ENCODE data around the gene KIF18B.
A peak's percentile ranks its signal among the peaks of the same experiment; 100 is the strongest.
"Not testable (repeated sequence)": the region's sequence is repeated elsewhere in the genome, so short reads cannot be mapped to it uniquely, and the experiment has no call there.

Gene KIF18B

GRCh38 chr17:44969144-44969780 lies 21.7 kb upstream of the KIF18B start:
- no peak for DNase-seq (ENCODE audit: low read depth)

GRCh38 chr17:44968225-44969143 lies 20.9 kb upstream of the KIF18B start, which contains the start of gene C1QL1:
C1QL1 (minus strand) TSS chr17:44968303; CDS start chr17:44968048, 255 bp downstream.
- peak; percentile 93 for DNase-seq (ENCODE audit: low read depth)

DNA sequence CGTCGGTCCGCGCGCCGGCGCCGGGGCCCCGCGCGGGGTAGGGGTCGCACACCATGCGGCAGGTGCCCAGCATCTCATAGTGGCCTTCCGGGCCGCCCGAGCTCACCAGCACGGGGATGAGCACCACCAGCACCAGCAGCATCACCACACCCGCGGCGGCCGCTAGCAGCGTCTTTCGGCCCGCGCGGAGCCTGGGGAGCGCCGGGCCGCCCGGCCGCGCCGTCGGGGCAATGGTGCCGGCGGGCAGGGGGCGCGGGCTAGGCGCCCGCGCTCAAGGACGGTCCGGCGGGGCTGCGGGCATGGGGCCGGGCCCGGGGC lies 20.3 kb upstream of the KIF18B start:
- DNase-seq (ENCODE audit: low read depth): no peak

DNA sequence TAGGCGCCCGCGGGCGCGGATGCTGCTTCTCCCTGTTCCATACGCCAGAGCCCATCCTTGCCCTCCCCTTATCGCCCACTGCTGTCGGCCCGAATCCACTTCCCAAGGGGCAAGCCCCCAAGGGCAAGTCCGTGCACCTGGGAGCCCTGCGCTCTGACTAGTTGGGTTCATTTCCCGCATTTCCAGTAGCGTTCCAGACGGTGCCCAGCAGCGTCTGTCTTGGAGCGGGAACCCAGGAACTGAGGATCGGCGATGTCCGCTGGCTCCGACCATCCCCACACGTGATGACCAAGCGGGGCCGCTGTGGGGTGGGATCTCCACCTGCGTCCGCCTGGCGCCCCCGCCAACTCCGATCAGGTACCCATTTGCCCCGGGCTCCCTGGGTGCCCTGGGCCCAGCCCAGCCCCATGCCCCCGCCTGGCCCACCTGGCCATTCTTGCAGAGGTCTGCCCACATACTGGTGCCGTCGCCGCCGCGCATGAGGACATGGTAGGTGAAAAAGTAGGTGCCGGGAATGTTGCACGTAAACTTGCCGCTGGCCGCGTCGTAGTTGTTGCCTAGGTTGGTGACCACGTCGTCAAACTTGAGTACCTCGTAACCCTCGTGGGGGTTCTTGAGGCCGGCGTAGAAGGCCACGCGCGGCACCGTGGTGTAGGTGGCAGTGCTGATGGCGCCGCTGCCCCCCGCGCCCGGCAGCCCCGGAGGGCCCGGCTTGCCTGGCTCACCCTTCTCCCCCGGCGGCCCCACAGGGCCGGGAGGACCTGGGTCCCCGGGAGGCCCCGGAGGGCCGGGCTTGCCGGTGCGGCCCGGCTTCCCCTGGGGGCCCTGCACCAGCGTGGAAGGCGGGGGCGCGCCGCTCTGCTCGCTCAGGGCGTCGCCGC lies 19.7 kb upstream of the KIF18B start:
- DNase-seq (ENCODE audit: low read depth): no peak

DNA sequence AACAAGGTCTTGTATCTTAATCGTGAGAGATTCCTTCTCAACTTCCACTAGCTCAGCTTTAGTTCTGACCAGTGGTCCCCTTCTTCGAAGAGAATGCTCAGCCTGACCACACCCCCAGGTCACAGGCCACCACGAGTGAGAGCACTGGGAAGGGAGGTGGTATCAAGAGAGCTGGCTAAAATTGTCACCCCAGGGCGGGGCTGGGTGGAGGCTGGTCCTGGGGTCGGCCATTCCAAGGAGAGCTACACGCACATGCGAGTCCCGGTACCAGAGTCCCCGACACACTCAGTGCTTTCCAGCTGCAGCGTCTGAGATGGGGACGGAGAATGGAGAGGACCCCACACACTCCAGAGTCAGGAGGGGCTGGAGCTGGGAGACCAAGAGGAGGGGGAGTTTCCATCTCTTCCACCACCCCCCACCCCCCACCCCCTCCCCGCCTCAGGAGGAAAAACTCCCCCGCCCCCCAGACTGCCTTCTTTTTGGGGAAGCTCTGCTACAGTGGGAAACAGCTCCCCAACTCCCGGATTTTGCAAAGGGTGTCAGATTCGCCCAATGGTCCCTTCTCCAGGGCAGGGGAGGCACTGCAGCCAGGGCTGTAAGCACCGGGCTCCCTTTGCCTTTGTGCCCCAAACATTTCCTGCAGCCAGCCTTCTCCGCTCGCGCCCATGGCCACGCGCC lies 18.9 kb upstream of the KIF18B start:
- no peak for DNase-seq (ENCODE audit: low read depth)

DNA sequence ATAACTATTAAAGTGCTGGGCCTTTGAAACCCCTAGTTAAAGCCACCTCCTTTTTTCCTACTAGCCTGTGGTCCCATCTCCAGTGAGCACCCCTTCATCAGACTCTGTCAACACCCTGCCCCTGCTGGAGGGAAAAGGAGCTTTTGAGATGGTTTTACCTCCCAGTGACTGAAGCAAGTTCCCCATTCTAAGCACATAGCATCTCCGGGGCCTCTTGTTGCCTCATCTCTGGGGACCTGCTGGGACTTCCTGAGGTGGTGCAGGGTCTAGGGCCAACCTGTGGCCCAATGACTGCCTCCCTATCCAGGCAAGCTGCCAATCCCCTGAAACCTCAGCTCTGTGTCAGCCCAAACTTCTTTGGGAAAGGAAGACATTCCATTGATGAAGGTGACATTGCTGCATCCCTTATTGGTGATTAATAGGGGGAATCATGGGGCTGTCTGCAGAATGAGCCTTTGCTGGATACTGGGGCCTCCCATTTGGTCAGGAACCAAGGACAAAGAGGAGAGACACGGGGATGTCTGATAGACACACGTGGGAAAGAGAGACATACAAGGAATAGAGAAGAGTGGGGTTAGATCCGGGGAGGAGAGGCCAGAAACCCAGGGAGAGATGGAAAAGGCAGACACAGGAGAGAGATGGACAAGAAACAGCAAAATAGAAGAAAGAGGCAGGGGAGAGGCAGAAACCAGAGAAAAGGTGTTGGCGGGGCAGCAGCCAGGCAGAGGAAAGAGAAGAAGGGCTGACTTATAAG lies 18.1 kb upstream of the KIF18B start:
- DNase-seq (ENCODE audit: low read depth): no peak

DNA sequence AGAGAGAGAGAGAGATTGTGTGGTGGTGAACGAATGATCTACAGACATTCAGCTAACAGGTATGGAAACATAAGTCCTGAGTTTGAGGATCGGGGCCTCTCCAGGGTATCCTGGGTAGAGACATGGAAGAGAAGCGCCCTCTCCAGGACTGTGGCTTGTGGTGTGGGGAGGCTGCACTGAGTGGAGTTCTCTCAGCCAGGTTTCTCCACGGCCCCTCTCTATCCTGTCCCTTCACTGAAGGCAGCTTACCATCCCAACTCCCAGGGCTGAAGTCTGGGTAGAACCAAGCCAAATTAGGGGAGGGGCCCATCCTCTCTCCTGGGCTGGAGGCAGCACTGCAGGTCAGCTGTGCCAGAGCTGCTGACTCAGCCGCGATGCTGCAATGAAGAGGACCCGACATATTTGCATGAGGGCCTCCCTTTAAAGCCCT lies 14.4 kb upstream of the KIF18B start:
- no peak for DNase-seq (ENCODE audit: low read depth)

GRCh38 chr17:44960691-44961090 lies 13.1 kb upstream of the KIF18B start:
- no peak for DNase-seq (ENCODE audit: low read depth)

GRCh38 chr17:44959821-44960531 lies 12.4 kb upstream of the KIF18B start:
- no peak for DNase-seq (ENCODE audit: low read depth)

DNA sequence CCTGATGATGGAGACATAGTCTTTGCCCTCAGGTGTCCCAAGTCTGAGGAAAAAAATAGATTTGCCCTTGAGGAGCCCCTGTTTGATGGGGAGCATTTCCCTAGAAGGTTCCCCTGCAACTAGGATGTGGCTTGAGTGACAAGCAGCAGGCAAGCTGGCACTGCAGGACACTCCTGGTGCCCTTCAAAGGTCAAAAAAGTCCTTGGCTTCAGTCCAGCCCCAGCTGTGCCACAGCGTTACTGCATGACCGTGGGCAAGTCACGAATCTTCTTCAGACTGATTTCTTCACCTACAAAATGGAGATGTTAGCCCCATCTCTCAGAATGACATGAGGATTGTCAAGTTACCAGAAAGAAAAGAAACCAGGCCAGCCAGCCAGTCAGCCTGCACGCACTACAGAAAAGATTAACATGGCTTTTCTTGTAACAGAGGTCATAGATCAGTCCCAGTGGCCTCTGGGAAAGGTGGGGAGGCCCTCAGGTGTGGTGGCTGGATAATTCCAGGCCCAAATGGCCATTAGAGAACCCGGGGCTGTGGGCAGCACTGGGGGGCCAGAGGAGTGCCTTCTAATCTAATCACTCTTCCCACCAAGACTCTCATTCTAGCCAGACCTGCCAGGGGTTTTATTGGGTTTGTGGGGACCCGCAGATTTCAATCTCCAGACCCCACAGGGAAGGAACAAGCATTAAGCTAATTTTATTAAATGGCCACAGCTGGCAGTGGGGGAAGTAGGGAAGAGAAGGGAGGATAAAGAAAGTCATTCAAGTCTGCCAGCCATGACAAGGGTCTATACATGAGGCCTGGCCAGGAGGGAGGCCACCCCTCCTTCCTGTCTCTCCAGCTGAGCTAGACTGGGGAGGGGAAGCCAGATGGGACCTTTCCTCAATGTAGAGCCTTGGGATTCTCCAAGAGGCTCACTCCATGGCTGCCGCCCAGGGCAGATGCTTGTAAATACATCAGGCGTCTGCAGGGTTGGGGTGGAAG lies 9.7 kb upstream of the KIF18B start:
- DNase-seq (ENCODE audit: low read depth): no peak

DNA sequence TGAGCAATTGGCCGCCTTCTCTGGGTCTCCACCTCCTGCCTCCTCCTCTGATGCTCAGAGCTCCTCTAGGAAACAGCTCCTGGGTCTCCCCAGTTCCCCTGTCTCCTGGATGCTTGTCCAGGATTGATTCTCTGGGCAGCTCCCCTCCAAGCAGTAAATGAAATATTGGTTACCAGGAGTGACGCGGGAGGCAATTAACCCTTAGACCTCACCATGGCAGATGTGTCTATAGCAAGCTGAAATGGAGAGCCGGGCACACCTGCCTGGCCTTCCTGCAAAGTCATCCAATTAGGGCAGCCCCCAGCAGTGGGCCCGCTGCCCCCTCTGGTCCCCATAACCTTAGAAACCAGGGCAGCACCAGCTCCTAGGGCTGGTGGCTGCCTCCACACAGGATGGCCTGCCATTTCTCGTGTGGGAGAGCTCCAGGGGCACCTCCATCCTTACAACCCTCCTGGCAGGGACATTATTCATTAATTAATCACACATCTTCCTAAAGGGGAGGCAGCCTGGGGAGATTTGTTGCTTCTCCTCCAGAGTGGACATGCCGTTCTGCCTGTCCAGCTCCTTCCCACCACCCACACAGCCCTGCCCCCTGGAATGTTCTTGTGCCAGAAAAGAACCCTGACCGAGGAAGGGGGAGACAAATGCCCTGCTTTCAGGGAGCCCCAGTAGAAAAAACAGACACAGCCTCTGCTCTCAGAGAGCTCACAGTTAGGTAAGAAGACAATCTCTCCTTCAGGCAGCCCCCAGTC lies 8.3 kb upstream of the KIF18B start:
- no peak for DNase-seq (ENCODE audit: low read depth)

DNA sequence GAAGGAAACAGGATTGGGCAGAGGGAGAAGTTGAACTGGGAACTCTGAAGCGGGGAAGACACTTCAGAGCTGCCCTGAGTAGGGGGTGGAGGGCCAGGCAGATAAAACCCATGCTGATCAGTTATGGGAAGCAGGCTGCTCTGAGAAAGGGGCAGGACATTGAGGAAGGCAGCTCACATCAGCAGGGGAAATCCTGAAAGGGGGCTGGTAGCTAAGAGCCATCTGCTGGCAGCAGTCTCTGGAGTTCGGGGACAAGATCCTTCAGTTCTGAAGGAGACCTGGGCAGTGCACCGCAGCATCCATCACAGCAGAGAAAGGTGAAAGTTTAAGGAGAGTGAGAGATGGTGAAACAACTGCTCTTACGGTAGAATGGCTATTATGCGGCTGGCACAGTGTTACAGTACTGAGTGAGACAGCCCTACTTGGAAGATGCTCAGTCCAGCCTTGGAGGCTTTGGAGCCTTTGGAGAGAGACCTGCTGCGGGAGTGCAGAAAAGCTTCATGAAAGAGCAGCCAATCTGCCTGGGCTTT lies 5.4 kb upstream of the KIF18B start:
- no peak for DNase-seq (ENCODE audit: low read depth)

DNA sequence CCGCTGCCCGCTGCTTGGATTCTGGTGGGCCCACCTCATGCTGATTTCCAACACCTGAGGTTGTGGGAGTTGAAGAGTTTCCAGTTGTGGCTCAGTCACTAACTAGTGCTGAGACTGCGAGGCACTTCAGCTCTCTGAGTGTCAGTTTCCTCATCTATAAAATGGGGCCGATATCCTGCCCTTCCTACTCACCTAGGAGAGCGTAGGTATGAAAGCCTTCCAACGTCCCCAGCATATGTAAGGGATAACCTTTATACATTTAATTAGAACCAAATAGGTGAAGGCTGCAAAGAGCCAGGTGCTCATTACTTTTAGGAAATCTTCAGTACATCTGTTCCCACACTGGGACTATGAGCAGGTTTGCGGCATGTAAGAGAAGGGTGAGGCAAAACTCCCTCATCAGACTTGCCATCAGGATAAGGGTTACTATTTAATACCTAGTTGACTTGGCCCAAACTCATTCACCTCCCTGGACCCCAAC lies 782 bp upstream of the KIF18B start:
- no peak for DNase-seq (ENCODE audit: low read depth)

DNA sequence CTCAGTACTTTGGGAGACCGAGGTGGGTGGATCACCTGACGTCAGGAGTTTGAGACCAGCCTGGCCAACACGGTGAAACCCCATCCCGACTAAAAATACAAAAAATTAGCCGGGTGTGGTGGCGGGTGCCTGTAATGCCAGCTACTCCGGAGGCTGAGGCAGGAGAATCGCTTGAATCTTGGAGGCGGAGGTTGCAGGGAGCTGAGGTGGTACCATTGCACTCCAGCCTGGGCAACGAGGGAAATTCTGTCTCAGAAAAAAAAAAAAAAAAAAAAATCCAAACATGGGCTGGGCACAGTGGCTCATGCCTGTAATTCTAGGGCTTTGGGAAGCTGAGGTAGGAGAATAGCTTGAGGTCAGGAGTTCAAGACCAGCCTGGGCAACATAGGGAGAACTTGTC lies 1.9 kb downstream of the KIF18B start:
- DNase-seq (ENCODE audit: low read depth): not testable (repeated sequence)

DNA sequence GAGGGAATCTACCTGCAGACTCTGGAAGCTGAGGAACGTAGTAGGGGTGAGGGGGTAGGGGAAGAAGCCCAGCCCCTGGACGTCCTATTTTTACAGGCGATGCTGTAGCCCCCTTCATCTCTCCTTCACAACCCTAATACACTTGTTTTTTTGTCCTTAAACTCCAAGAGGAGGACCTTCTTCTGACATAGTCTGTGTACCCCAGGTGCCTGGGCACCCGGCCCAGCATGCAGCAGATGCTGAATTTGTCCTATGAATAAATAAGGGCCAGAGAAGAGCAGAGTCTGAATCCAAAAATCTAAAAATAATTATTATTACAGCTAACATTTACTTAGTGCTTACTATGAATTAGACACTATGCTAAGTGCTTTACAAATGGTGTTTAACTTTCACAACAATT lies 5.1 kb downstream of the KIF18B start:
- no peak for DNase-seq (ENCODE audit: low read depth)

DNA sequence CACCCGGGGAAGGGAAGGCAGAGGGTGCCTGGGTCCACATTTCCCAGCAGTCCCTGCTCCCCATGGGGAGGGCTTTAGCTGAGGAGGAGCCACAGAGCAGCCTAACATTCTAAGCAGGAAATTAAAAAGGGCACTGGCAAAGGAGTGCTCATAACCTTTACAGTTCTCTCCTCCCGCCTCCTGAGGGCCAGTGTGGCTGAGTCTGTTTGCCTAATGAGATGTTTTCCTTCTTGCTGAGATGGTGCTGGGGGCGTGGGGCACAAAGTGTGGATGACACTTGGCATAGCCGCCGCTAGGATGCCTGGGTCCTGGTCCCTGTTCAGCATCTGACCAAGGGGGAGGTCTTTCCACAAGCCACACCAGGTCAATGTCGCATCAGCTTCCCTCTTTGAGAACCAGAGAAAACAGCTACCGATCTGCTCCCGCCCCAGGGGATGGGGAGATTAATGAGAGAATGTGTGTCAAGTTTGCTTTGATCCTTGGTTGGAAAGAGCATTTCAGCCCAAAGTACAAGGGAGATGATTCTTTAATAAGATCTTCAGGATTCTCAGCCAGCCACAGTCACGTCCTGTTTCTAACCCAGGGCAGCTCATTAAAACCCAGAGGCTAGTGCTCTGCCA lies 5.8 kb downstream of the KIF18B start:
- DNase-seq (ENCODE audit: low read depth): peak; percentile 50

- DNase-seq (ENCODE audit: low read depth): no peak
Observed at GRCh38 chr17:44940768-44941167, 6.8 kb downstream of the KIF18B start.

DNA sequence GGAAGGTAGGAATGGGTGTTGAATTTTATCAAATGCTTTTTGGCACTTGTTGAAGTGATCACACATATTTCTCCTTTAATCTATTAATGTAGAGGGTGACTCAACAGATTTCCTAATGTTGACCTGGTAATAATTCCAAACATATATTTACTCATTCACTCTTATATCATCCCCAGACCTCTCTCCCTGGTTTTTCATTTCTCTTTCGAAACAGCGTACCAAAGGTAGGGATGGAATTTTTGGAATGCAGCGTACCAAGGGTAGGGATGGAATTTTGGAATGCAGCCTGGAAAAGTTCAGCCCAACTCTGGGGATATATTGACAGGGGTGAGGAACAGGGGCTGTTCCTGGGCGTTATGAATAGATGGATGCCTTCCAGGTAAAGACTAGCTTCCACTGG lies 7.3 kb downstream of the KIF18B start:
- DNase-seq (ENCODE audit: low read depth): peak; percentile 42
